ENCODE data around the gene TRIM2.

Gene TRIM2

DNA sequence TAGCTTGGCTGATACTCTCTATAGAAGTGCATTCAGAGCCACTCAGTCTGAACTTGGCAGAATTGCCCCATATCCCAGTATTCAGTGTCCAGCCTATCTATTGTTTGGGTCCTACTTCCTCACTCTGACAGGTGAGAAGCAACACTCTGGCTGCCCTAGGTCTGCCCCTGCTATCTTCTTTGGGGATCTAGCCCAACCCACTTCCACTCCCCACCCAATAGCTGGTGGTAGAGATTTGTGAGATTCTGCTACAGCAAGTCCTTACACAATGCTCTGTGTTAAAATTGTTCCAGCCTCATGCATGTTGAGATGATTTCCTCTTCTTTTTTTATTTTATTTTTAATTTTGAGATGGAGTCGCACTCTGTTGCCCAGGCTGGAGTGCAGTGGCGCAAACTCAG lies 67.6 kb downstream of the TRIM2 start:
- DNase-seq (ENCODE audit: low read depth in 1 of 2, low spot score in 1 of 2): no peak

DNA sequence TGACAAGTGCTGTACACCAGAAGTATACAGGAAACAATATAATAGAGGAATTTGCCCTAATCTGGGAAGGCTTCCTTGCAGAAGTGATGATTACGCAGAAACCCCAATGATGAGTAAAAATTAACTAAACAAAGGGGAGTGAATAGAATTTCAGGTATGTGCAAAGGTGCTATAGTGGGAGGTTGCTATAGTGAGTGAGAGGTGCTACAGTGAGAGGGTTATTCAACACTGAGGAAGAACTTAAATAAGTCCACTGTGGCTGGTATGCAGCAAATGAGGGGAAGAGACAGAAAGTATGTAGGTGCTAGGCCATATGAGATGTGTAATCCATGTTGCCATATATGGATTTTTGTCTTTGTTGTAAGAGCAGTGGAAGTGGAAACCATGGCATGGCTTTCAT lies 69.5 kb downstream of the TRIM2 start:
- no peak for DNase-seq (ENCODE audit: low read depth in 1 of 2, low spot score in 1 of 2)

GRCh38 chr4:153274967-153275366 lies 70.7 kb downstream of the TRIM2 start:
- DNase-seq (ENCODE audit: low read depth in 1 of 2, low spot score in 1 of 2): no peak

GRCh38 chr4:153275380-153276276 lies 71.4 kb downstream of the TRIM2 start:
- no peak for DNase-seq (ENCODE audit: low read depth in 1 of 2, low spot score in 1 of 2)

DNA sequence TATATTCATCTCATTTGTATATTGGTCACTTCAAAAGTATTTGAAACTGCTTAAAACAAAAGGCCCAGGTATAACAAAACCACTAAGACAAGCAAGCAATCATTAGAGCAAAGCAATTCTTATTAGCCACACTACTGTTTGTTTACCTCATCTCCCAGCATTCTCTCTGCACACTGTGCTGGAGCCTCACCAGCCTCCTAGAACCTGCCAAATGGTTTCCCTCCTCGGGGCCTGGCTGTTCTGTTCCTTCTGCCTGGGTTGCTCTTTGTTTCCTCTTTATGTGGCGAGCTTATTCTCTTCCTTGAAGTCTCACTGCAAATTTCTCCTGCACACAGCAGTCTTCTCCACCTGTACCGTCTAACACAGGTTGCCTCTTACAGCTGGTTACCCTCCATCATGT lies 72.7 kb downstream of the TRIM2 start:
- DNase-seq (ENCODE audit: low read depth in 1 of 2, low spot score in 1 of 2): no peak

DNA sequence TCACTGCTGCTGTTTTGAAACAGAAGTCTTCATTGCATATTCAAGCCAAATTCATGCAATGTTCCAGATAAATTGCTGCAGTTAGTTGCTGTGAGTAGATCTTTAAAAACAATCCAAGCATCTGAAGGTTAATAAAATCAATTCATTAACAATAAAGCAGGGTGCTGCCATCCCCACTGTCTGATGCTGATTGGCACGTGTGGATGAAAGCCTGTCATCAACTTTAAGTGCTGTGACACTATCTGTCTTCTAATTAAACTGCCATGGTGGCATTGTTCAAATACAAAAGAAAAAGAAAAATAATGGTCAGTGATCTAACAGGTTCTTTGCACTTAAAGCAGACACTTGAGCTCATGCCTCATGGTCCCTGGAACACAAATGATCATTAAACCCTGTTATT lies 77.2 kb downstream of the TRIM2 start:
- DNase-seq (ENCODE audit: low read depth in 1 of 2, low spot score in 1 of 2): no peak

DNA sequence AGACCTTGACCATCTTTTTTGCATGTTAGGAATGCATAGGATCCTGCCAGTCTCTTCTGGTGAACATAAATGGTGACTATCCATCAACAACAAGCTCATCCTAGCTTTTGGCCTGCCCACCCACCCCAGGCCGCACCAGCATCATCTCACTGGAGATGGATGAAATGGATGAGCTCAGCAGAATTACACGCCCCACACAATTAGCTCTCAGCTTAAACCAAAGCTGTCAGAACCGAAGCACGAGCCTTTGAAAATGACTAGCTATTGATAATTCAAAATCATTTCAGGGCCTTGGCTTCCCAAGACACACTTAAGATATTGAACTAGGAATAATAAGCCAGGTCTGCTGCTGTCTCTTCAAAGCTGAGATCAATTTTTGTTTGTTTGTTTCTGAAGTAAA lies 77.8 kb downstream of the TRIM2 start:
- DNase-seq (ENCODE audit: low read depth in 1 of 2, low spot score in 1 of 2): no peak

DNA sequence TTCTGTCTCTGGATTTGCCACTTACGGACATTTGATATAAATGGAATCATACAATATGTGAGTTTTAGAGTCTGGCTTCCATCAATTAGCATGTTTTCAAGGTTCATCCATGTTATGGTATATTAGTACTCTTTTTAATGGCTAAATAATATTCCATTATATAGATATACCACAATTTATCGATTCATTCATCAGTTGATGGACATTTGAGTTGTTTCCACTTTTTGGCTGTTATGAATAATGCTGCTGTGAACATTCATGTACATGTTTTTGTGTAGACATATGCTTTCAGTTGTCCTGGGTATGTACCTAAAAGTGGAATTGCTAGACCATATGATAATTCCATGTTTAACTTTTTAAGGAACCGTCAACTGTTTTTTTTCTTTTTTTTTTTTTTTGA lies 79.0 kb downstream of the TRIM2 start:
- no peak for DNase-seq (ENCODE audit: low read depth in 1 of 2, low spot score in 1 of 2)

DNA sequence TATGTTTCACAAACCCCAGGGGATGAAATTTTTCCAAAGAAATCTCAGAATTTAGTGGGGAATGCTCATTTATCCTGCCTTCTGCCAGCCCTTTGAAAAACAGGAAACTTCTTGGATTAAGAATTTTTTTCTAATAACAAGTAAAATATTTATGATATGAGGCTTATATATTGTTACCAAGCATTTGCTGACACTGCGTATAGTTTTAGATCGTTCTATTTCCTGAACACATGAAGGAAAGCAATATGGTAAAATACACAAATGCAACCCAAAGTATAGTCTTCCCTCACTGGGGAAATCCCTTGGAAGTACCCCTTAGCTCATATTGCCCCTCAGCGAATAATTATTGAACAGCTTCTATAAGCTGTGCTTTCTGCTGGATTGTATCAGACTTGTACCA lies 85.9 kb downstream of the TRIM2 start:
- DNase-seq (ENCODE audit: low read depth in 1 of 2, low spot score in 1 of 2): no peak

- no peak for DNase-seq (ENCODE audit: low read depth in 1 of 2, low spot score in 1 of 2)
Observed at GRCh38 chr4:153291562-153291961, 87.3 kb downstream of the TRIM2 start.

DNA sequence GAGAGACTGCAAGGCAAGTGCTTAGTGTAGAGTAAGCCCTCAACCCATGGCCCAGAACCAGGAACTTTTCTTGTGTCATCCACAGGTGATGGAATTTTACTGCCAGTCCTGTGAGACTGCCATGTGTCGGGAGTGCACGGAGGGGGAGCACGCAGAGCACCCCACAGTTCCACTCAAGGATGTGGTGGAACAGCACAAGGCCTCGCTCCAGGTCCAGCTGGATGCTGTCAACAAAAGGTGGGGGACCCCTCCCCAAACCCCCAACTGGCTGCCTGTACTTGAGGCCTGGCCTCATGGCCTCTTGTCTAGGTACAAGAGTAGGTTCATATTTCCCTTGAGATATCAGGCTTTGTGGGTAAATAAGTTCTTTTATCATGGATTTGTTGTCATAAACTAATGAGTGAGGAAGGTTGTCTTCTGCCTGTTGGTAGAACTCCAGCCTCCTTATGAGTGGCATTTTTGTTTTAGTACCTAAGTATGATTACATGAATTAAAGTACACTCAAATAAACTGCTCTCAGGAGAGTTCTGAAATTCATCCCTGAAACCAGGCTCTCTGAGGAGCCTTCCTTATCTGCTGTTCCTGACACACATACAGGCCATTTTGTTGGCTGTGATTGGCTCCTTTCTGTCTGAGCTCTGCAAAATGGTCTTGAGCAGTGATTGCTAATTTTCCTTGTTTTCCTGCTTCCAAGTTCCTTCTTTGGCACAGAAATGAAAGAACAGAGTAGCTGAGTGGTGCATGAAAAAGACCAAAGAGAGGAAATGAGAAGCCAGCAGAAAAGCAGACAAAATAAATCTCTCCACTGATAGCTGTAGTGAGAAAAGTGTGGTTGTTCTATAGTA lies 88.9 kb downstream of the TRIM2 start:
- no peak for DNase-seq (ENCODE audit: low read depth in 1 of 2, low spot score in 1 of 2)

- no peak for DNase-seq (ENCODE audit: low read depth in 1 of 2, low spot score in 1 of 2)
Observed at GRCh38 chr4:153293742-153294057, 89.5 kb downstream of the TRIM2 start.

GRCh38 chr4:153294631-153295030 lies 90.4 kb downstream of the TRIM2 start:
- DNase-seq (ENCODE audit: low read depth in 1 of 2, low spot score in 1 of 2): no peak

DNA sequence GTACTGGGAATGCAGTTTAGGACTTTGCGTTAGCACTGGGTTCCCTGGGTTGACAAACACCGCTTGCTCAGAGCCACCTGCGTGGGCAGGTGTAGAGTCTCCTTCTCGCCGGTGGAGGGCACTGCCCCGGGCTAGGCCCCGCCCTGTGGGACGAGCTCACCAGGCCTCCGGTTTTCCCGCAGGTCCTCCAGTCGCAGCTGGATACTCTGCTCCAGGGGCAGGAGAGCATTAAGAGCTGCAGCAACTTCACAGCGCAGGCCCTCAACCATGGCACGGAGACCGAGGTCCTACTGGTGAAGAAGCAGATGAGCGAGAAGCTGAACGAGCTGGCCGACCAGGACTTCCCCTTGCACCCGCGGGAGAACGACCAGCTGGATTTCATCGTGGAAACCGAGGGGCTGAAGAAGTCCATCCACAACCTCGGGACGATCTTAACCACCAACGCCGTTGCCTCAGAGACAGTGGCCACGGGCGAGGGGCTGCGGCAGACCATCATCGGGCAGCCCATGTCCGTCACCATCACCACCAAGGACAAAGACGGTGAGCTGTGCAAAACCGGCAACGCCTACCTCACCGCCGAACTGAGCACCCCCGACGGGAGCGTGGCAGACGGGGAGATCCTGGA lies 91.0 kb downstream of the TRIM2 start:
- no peak for DNase-seq (ENCODE audit: low read depth in 1 of 2, low spot score in 1 of 2)

GRCh38 chr4:153296040-153296823 lies 92.0 kb downstream of the TRIM2 start:
- no peak for DNase-seq (ENCODE audit: low read depth in 1 of 2, low spot score in 1 of 2)

GRCh38 chr4:153297116-153297515 lies 92.9 kb downstream of the TRIM2 start:
- no peak for DNase-seq (ENCODE audit: low read depth in 1 of 2, low spot score in 1 of 2)

- DNase-seq (ENCODE audit: low read depth in 1 of 2, low spot score in 1 of 2): no peak
Observed at GRCh38 chr4:153310793-153311192, 106.5 kb downstream of the TRIM2 start.

DNA sequence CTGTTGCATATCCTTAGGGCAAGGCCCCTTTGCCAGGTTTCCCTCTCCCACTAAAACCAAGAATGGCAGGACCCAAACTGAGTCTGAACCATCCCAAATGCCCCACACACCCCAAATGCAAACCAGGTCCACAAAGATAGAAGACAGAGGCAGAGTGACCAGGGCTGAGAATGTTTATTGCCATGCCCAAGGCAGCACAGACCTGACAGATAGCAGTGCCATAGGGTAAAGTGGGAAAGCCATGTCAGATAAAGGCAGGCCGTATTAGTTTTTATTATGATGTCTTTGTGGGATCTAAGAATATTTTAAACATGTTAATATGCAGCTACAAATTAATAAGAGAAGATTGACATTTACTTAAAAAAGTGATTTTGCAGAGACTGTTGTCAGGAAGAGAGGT lies 110.7 kb downstream of the TRIM2 start:
- DNase-seq (ENCODE audit: low read depth in 1 of 2, low spot score in 1 of 2): no peak

- DNase-seq (ENCODE audit: low read depth in 1 of 2, low spot score in 1 of 2): no peak
Observed at GRCh38 chr4:153318696-153319320, 114.6 kb downstream of the TRIM2 start.

GRCh38 chr4:153322791-153323190 lies 118.5 kb downstream of the TRIM2 start:
- no peak for DNase-seq (ENCODE audit: low read depth in 1 of 2, low spot score in 1 of 2)

DNA sequence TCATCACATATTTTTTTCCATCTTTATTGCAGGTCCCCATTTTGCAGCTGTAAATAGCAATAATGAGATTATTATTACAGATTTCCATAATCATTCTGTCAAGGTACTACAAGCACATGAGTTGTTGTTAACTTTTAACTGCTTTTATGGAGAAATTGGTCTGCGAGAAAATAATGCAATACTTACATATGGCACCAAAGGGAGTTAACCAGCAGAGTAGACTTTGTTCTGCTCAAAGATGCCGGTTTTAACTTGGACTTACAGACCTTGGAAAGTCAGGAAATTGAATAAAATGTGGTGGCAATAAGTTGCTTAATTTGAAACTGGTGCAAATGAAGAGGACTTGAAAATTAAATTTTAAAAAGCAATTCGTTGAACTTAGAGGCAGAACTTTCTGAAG lies 119.8 kb downstream of the TRIM2 start:
- DNase-seq (ENCODE audit: low read depth in 1 of 2, low spot score in 1 of 2): no peak

All from activated T-helper 1 cell treated with anti-CD3 and anti-CD28 coated beads, Interleukin-2, amount 50 U/mL, for 16 hours (primary cell).